NCI-H1092 treated with DMSO at 0.1 percent for 48 hours (cell line): ENCODE data around the gene NR5A1.

Source experiments
- DNase-seq: peaks from one replicate; lab custom pipeline; 2025; lab: John Stamatoyannopoulos, UW

The NR5A1 gene

DNA sequence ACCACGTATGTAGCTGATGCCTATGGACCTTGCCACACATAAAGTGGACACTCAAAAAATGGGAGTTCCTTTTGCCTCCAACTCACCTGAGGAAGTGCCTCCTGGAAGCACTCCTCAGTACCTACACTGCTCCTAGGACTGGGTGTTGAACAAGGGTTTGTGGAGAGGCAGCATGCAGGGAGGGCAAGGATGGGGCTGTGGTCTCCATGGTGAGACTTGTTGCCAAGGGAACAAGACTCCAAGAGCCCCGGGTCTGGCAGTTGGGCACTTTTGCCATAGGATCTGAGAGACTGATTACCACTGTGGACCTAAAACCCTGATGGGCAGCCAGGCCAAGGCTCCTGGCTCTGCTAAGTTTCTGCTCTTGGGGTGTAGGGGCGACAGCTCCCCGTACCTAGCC is 6.9 kb upstream of the NR5A1 start:
- no peak for DNase-seq

DNA sequence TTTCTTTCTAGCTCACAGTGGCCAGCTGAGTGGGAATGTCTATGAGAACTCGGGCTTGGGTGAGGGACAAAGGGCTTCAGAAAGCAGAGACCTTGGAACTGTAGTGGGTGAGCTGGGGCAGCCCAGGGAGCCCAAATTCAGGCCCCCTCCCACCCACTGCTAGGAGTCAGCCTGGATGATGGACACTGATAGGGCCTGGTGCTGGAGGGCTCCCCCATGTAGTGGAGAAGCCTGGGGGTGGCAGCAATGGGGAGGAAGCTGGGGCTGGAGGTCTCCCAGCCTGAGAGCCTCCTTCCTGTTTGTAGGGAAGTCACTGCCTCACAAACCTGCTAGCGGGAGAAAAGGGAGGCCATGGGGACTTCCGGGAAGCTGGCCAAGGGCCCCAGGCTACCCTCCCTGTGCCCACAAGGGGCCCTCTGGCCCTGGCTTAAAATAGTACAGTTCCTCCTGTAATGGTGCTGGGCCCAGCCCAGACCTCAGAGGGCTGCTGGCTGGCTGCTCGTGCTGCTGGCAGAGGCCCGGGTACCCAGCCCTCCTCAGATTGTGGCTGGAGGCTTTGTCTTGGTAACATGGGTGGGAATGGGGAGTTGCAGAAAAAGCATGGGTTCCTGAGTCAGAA is 6.3 kb upstream of the NR5A1 start:
- no peak for DNase-seq

GRCh38 chr9:124512806-124513204 is 5.6 kb upstream of the NR5A1 start:
- DNase-seq, result no peak

GRCh38 chr9:124511891-124512805 is 4.9 kb upstream of the NR5A1 start:
- no peak for DNase-seq

- no peak for DNase-seq
Measured at GRCh38 chr9:124511426-124511840, 4.2 kb upstream of the NR5A1 start.

DNA sequence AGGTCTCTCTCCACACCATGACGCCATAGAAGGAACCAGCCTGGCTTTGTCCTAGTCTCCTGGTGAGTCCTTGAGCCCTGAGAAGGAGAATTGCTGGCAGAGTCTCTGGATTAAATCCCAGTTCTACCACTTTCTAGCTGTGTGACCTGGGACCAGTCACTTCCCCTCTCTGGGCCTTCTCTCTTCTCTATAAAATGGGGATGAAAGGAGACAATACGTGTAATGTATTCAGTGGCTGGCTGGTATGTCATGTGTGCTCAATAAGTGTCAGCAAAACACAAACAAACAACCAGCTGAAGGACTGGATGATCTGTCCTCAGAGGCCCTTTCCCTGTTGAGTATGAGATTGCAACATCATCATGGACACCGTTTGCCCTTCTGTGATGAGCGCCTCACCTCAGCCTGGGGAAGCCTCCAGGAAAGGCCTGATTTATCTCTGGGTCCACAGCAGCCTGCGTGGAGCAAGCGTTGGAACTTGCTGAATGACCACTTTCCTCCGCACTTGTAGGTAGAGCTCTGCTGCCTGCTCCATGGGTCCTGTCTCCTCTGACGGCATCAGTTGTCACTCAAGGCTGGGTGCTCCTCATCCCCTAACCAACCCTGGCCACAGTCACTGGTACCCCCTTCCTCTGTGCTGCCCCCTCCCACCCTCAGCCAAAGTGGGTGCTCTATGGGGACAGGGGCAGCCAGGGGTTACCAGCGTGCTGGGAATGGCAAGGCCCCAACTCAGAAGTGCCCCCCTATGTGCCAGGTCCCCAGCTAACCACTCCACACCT is 3.6 kb upstream of the NR5A1 start:
- no peak for DNase-seq

- no peak for DNase-seq
Measured at GRCh38 chr9:124507880-124508423, 753 bp upstream of the NR5A1 start.

DNA sequence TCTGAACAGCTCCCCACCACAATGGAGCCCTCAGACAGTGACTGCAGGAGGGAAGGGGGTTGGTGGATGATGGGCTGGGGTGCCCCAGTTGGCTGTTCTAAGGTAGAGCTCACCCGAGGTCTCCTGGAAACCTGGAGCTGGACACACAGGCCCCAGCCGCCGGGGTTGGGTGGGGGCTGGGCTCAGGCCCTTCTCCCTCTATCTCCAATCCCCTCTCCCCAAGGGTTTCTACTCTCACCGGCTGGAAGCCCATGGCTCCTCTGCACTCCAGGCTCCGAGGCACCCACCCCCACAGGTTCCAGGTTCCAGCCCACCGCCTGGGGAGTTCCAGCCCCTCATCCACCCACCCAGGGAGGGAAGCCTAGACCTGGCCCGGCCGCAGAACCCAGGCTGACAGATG is 766 bp downstream of the NR5A1 start:
- no peak for DNase-seq

GRCh38 chr9:124505901-124506346 is 1.3 kb downstream of the NR5A1 start:
- DNase-seq, result no peak

- DNase-seq, result no peak
Measured at GRCh38 chr9:124505006-124505900, 1.9 kb downstream of the NR5A1 start.

- no peak for DNase-seq
Measured at GRCh38 chr9:124504530-124505005, 2.6 kb downstream of the NR5A1 start.

GRCh38 chr9:124503713-124504529 is 3.3 kb downstream of the NR5A1 start:
- no peak for DNase-seq

- DNase-seq, result peak; percentile 12
Measured at GRCh38 chr9:124502711-124503702, 4.2 kb downstream of the NR5A1 start.

DNA sequence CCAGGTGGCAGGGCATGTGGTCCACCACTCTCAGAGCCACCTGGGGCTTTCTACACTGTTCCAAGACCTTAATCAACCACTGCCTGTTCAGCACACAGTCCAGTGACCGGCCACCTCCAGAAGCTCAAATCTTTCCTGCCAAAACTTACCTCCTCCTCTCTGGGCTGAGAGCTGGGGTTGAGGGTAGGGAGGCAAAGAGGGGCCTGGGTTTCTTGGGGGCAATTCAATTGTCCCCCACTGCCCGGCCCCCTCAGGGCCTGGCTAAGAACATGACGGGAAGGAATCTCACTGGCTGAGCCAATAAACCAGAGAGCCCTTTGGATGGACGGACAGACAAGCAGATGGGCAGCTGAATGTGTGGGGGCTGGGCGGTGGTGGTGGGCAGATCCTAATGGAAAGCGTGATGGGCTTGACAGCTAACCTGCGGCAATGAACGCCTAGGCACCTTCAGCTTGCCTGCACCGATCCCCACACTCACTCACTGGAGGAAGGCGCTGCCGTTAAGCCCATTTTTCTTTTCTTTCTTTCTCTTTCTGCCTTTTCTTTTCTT is 5.4 kb downstream of the NR5A1 start:
- no peak for DNase-seq

GRCh38 chr9:124500796-124501611 is 6.2 kb downstream of the NR5A1 start:
- no peak for DNase-seq

- DNase-seq, result no peak
Measured at GRCh38 chr9:124500028-124500795, 7.0 kb downstream of the NR5A1 start.

DNA sequence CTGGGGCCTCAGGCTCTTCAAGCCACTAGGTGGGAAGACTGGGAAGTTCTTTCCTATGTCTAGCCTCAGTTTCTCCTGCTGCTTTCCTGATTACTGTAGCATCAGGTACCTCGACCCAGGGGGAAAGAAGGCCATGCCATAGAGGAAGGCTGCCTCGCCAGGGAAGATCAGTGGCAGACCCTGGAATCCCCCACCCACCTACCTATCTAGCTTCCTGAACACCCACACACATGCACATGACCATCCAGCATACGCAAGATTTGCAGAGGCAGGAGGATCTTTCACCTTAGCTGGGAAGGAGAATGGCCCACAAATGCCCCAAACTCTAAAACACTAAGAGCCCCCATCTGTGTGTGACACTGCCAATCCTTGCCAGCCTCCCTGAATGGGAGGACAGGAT is 8.0 kb downstream of the NR5A1 start:
- DNase-seq, result no peak
